Type B pancreatic cell (in vitro differentiated cells): ENCODE measurements around the gene CREB5. TPM values are rescaled to one million over a fixed set of nuclear protein-coding genes. Genes with fewer than 3 reads are reported as not detected.

ENCODE experiments used
- DNase-seq: peaks from one replicate; pipeline ENCODE4 v3.0.0; 2021; ENCODE audit warnings: mixed read lengths; ENCODE audit not compliant: unreplicated experiment; ENCODE audit errors: extremely low spot score
- H3K27ac Mint-ChIP-seq: 2 replicates; pipeline ENCODE4 v1.8.0; 2021; ENCODE audit warnings: mild to moderate bottlenecking, mixed read lengths
- H3K27me3 Mint-ChIP-seq: 2 replicates; pipeline ENCODE4 v1.8.0; 2021; ENCODE audit warnings: mixed read lengths
- H3K36me3 Mint-ChIP-seq: 2 replicates; pipeline ENCODE4 v1.8.0; 2021; ENCODE audit warnings: mixed read lengths
- H3K4me1 Mint-ChIP-seq: one replicate; pipeline ENCODE4 v1.8.0; 2021; ENCODE audit warnings: mixed read lengths; ENCODE audit not compliant: unreplicated experiment
- H3K4me3 Mint-ChIP-seq: 2 replicates; pipeline ENCODE4 v1.8.0; 2021; ENCODE audit warnings: mild to moderate bottlenecking, mixed read lengths
- H3K9me3 Mint-ChIP-seq: 2 replicates; pipeline ENCODE4 v1.8.0; 2021; ENCODE audit warnings: mixed read lengths
- CTCF ChIP-seq: fragments of 200-600 bp; sonication (generic); conservative IDR thresholded peaks from 2 replicates; pipeline ENCODE4 v1.5.0; 2021; ENCODE audit warnings: antibody characterized with exemption, mild to moderate bottlenecking
- total RNA-seq: library from RNA; stranded (reverse); gene quantifications from 2 replicates; pipeline ENCODE4 v1.2.1, GENCODE V29; 2021; ENCODE audit warnings: low replicate concordance

The CREB5 gene
- total RNA-seq, 1 donor from 2014 or later, result 31.0 TPM

GRCh38 chr7:28808796-28809533, 396.6 kb downstream of the CREB5 start:
- H3K27me3 Mint-ChIP-seq, result peaks cover 11% of the 10 kb centered on the region
- peaks cover 19% of the 10 kb centered on the region for H3K36me3 Mint-ChIP-seq
- H3K4me3 Mint-ChIP-seq, result no peak overlapping the region
- no peak for TF ChIP-seq CTCF
- H3K4me1 Mint-ChIP-seq, result peaks cover 12% of the 10 kb centered on the region
- H3K9me3 Mint-ChIP-seq, result no peaks in the 10 kb centered on the region
- DNase-seq, result no peak
- no peak overlapping the region for H3K27ac Mint-ChIP-seq

GRCh38 chr7:28811008-28811407, 398.7 kb downstream of the CREB5 start:
- Mint-ChIP-seq H3K4me1 (peaks cover 12% of the 10 kb centered on the region), H3K4me3 (no peak overlapping the region), H3K27me3 (peaks cover 3% of the 10 kb centered on the region), H3K9me3 (no peaks in the 10 kb centered on the region), H3K36me3 (peaks cover 10% of the 10 kb centered on the region), H3K27ac (no peak overlapping the region)
- DNase-seq, result no peak
- no peak for TF ChIP-seq CTCF

GRCh38 chr7:28811701-28812430, 399.5 kb downstream of the CREB5 start:
- no peak for DNase-seq
- no peak overlapping the region for H3K4me3 Mint-ChIP-seq
- peaks cover 10% of the 10 kb centered on the region for H3K36me3 Mint-ChIP-seq
- no peak overlapping the region for H3K27ac Mint-ChIP-seq
- no peak for TF ChIP-seq CTCF
- H3K9me3 Mint-ChIP-seq, result no peaks in the 10 kb centered on the region
- peaks cover 12% of the 10 kb centered on the region for H3K4me1 Mint-ChIP-seq
- H3K27me3 Mint-ChIP-seq, result peaks cover 3% of the 10 kb centered on the region

DNA sequence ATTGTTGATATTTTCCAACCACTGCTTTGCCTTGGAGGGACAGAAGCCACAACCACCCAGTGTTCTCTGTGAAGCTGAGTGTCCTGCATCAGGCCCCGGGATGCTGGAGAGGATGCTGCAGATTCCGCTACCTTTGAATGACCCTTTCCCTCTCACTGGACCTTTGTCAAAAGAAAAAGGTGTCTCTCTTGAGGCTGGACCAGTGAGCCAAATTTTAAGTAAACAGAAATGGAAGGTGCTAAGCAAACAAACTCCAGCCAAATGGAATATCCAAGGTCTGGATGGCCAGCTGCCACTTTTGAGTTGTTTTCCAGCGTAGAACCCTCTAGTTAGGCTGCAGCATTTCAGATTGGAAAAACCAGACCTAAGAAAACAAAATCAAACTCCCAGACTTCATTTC, 400.3 kb downstream of the CREB5 start:
- no peaks in the 10 kb centered on the region for H3K9me3 Mint-ChIP-seq
- H3K4me1 Mint-ChIP-seq, result peaks cover 12% of the 10 kb centered on the region
- TF ChIP-seq CTCF, result no peak

DNA sequence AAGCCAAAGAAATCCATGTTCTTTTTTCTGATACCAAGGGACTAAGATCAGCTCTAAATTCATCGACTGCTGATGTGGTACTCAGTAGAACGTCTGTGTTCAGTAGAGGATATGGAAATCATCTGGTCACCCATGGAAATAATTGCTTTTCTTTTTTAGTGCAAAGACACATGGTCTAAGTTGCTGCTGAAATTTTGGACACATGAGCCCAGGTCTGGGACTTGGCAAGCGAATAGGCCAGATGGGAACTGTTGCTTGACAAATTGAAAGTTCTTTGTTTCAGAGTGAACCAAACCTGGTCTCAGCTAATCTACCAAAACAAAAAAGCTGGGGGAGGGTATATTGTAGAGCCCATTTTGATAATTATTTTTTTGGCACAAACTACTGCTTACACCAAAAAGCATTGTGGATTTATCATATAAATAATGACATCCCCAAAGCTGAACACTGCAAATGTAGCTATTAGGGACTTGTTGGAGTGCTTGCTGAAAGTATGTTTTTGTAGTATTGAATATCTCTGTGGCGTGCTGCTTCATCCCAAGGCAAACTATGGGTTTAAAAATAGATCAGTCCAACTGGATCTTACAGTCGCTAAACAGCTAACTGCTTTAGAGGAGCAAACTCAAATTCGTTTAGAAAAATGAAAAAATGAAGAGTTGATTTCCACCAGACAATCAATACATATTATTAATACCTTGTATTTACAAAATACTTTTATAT, 401.1 kb downstream of the CREB5 start:
- no peak overlapping the region for H3K4me3 Mint-ChIP-seq
- H3K27ac Mint-ChIP-seq, result no peak overlapping the region
- peaks cover 12% of the 10 kb centered on the region for H3K4me1 Mint-ChIP-seq
- TF ChIP-seq CTCF, result no peak
- DNase-seq, result no peak
- H3K36me3 Mint-ChIP-seq, result peaks cover 10% of the 10 kb centered on the region
- peaks cover 3% of the 10 kb centered on the region for H3K27me3 Mint-ChIP-seq
- H3K9me3 Mint-ChIP-seq, result no peaks in the 10 kb centered on the region

More for the DNA sequence above, 400.3 kb downstream of the CREB5 start:
- no peak for DNase-seq
- peaks cover 3% of the 10 kb centered on the region for H3K27me3 Mint-ChIP-seq
- no peak overlapping the region for H3K27ac Mint-ChIP-seq
- H3K36me3 Mint-ChIP-seq, result peaks cover 10% of the 10 kb centered on the region
- H3K4me3 Mint-ChIP-seq, result no peak overlapping the region
